ENCODE results near the gene MSL1. TPM values are rescaled to one million over a fixed set of nuclear protein-coding genes. Genes with fewer than 3 reads are reported as not detected.

MSL1 gene
- total and polyA plus RNA-seq, 2 of the 13 experiments (the other 11 are each of a cell fraction or from before 2014, with no cell fraction given) = 63.8 to 88.5 TPM

- H3K36me3 ChIP-seq (replicated peaks in 1 of 2; ENCODE audit: control insufficient read depth in 1 of 2, insufficient read depth in 2 of 2, low read length in 2 of 2) = peaks cover 8 to 10% of the 10 kb centered on the region in 2 experiments
- WGBS (ENCODE audit: low lambda C conversion rate) = 28% methylated on average over 16 of the region's 16 CpGs
- H3K4me3 ChIP-seq (replicated peaks in 1 of 3; ENCODE audit: insufficient read depth in 1 of 3, low read depth in 2 of 3, low read length in 3 of 3) = peak overlapping the region; percentile 27 to 86 (median 32); a peak in 5 of 6 replicates
- no peak for DNase-seq (ENCODE audit: low spot score)
- TSS peak; percentile 71 for BruUV-seq (replicated peaks)
- H3K27ac ChIP-seq (ENCODE audit: extremely low read length, insufficient read depth, low read length) = peak overlapping the region; percentile 95
- FAIRE-seq = peak; percentile 8
- in situ Hi-C loops (cut with HindIII; ENCODE audit: extremely low pct_ligation_motif_present, low pct_unique_long_range_greater_than_20kb) (no loop called here), intact Hi-C loops (cut with micrococcal nuclease; ENCODE audit: unreplicated experiment) (loop anchor here (1.0 to 10.0 kb wide), 2 partner anchors 12 to 177 kb away; partner anchors contain the start of genes LRRC3C and ORMDL3)
- peaks cover 18% of the 10 kb centered on the region for H3K79me2 ChIP-seq (ENCODE audit: insufficient read depth, low read length)
- ATAC-seq = no peak
- peaks cover 93% of the 10 kb centered on the region for H3K4me1 ChIP-seq (ENCODE audit: insufficient read depth, low read length)
- H4K20me1 ChIP-seq (ENCODE audit: insufficient read depth, low read length) = no peaks in the 10 kb centered on the region
- H2AFZ ChIP-seq (ENCODE audit: low read length) = no peak overlapping the region
- no peaks in the 10 kb centered on the region for H3K9me3 ChIP-seq (ENCODE audit: low read length)
- peak overlapping the region; percentile 94 for H3K9ac ChIP-seq (ENCODE audit: insufficient read depth, low read depth, low read length)
- peak overlapping the region; percentile 94 for H3K4me2 ChIP-seq (ENCODE audit: low read depth, low read length)
- CTCF ChIA-PET (ENCODE audit: low intra/inter-chr PET ratio, low total read pairs) = interaction anchor here (1.5 kb wide), 1 partner anchor 10 kb away, joined by 4 read pairs; no protein-coding TSS in a partner anchor
- POLR2A ChIA-PET = interaction anchor here (0.9 to 8.1 kb wide), 21 partner anchors 9 to 640 kb away, joined by 3 to 568 read pairs (median 6); partner anchors contain the start of genes CASC3, CDK12, CSF3 and MED24
- peaks cover 0 to 9% of the 10 kb centered on the region in 2 experiments; a peak in 1 of 5 replicates for H3K27me3 ChIP-seq (ENCODE audit: control insufficient read depth in 1 of 2, insufficient read depth in 2 of 2, low read length in 2 of 2)
- peak; percentile 95 for TF ChIP-seq ZSCAN25 (CRISPR knock-in tag; IDR thresholded peaks at IDR 0.05)
- 0 out of 2 replicates have a peak, but pooled peaks have one; percentile 15 for TF ChIP-seq AHR (CRISPR knock-in tag; IDR thresholded peaks at IDR 0.05)
- TF ChIP-seq ZNF530 (CRISPR knock-in tag; IDR thresholded peaks at IDR 0.05; ENCODE audit: low read depth) = no peak
- 0 out of 2 replicates have a peak, but pooled peaks have one; percentile 3 for TF ChIP-seq MEIS2 (CRISPR knock-in tag; IDR thresholded peaks at IDR 0.05)
- peak; percentile 2; the same call in 1 of the 2 replicates for TF ChIP-seq RCOR2 (CRISPR knock-in tag; IDR thresholded peaks at IDR 0.05)
- peak; percentile 3; the same call in 1 of the 2 replicates for TF ChIP-seq IRF2 (CRISPR knock-in tag; IDR thresholded peaks at IDR 0.05)
- TF ChIP-seq ZNF605 (CRISPR knock-in tag; IDR thresholded peaks at IDR 0.05) = 0 out of 2 replicates have a peak, but pooled peaks have one; percentile 2
- 0 out of 2 replicates have a peak, but pooled peaks have one; percentile 11 for TF ChIP-seq ZNF546 (CRISPR knock-in tag; conservative IDR thresholded peaks at IDR 0.05)
- TF ChIP-seq ZMYM2 (CRISPR knock-in tag; IDR thresholded peaks at IDR 0.05) = peak; percentile 52; the same call in 1 of the 2 replicates
- no peak for TF ChIP-seq CENPX (CRISPR knock-in tag; IDR thresholded peaks at IDR 0.05)
- TF ChIP-seq KLF11 (CRISPR knock-in tag; IDR thresholded peaks at IDR 0.05) = no peak
- TF ChIP-seq ZMYM3 (CRISPR knock-in tag; IDR thresholded peaks at IDR 0.05) = peak; percentile 46; the same call in 1 of the 2 replicates
- TF ChIP-seq MBD4 (IDR thresholded peaks at IDR 0.05; ENCODE audit: borderline replicate concordance, low read length) = 0 out of 2 replicates have a peak, but pooled peaks have one; percentile 29
- TF ChIP-seq ZNF839 (CRISPR knock-in tag; IDR thresholded peaks at IDR 0.05; ENCODE audit: borderline replicate concordance) = 0 out of 2 replicates have a peak, but pooled peaks have one; percentile 14
- peak; percentile 36 for TF ChIP-seq MED8 (CRISPR knock-in tag; IDR thresholded peaks at IDR 0.05; ENCODE audit: insufficient replicate concordance)
- TF ChIP-seq ARNT2 (CRISPR knock-in tag; IDR thresholded peaks at IDR 0.05; ENCODE audit: low read depth) = no peak
- TF ChIP-seq SNAI1 (CRISPR knock-in tag; IDR thresholded peaks at IDR 0.05; ENCODE audit: borderline replicate concordance) = 0 out of 2 replicates have a peak, but pooled peaks have one; percentile 4
- TF ChIP-seq ZNF776 (CRISPR knock-in tag; IDR thresholded peaks at IDR 0.05) = peak; percentile 55; the same call in 1 of the 2 replicates
- TF ChIP-seq NFKB2 (CRISPR knock-in tag; IDR thresholded peaks at IDR 0.05; ENCODE audit: borderline replicate concordance) = 0 out of 2 replicates have a peak, but pooled peaks have one; percentile 17
- 0 out of 2 replicates have a peak, but pooled peaks have one; percentile 58 for TF ChIP-seq CHD4 (IDR thresholded peaks at IDR 0.05; ENCODE audit: borderline replicate concordance, low read length)
- peak; percentile 41 for TF ChIP-seq ASH2L (IDR thresholded peaks at IDR 0.05; ENCODE audit: insufficient read length, low read depth, low read length)
These were observed 20.2 kb upstream of the MSL1 start for GRCh38 chr17:40101367-40102210.
